MM.1S (cell line): Measurements from ENCODE around the gene MON2.

Experiments
- DNase-seq: peaks from one replicate; pipeline ENCODE4 v3.0.0-alpha.2; 2015
- H2AFZ ChIP-seq: fragments of 300-600 bp; sonication (generic); 2 replicates; pipeline ENCODE4 v1.6.0; 2016; ENCODE audit warnings: antibody characterized with exemption, low read length
- H3F3A ChIP-seq: fragments of 300-600 bp; sonication (generic); 2 replicates; pipeline ENCODE4 v1.6.1; 2016; ENCODE audit warnings: mild to moderate bottlenecking, antibody characterized with exemption, low read length, moderate library complexity, mixed read lengths; ENCODE audit not compliant: insufficient read depth
- H3K27ac ChIP-seq: fragments of 300-600 bp; sonication (generic); 2 replicates; pipeline ENCODE4 v1.5.1; 2016; ENCODE audit warnings: mild to moderate bottlenecking, low read length
- H3K27me3 ChIP-seq: fragments of 300-600 bp; sonication (generic); replicated peaks from 2 replicates; pipeline ENCODE4 v1.6.0; 2016; ENCODE audit warnings: low read length; ENCODE audit not compliant: insufficient read depth
- H3K36me3 ChIP-seq: fragments of 300-600 bp; sonication (generic); replicated peaks from 2 replicates; pipeline ENCODE4 v1.6.1; 2016; ENCODE audit warnings: mild to moderate bottlenecking, low read length, mixed read lengths; ENCODE audit not compliant: insufficient read depth
- H3K4me1 ChIP-seq: fragments of 300-600 bp; sonication (generic); 2 replicates; pipeline ENCODE4 v1.6.1; 2016; ENCODE audit warnings: low read length, mixed read lengths
- H3K4me2 ChIP-seq: fragments of 300-600 bp; sonication (generic); 2 replicates; pipeline ENCODE4 v1.6.0; 2016; ENCODE audit warnings: low read depth, low read length
- H3K4me3 ChIP-seq: fragments of 300-600 bp; sonication (generic); 2 replicates; pipeline ENCODE4 v1.5.1; 2016; ENCODE audit warnings: low read length, mixed read lengths
- H3K79me2 ChIP-seq: fragments of 300-600 bp; sonication (generic); 2 replicates; pipeline ENCODE4 v1.6.1; 2016; ENCODE audit warnings: mixed run types, low read length, mixed read lengths
- H3K9ac ChIP-seq: fragments of 300-600 bp; sonication (generic); 2 replicates; pipeline ENCODE4 v1.6.1; 2016; ENCODE audit warnings: low read length, mixed read lengths
- H3K9me2 ChIP-seq: fragments of 300-600 bp; sonication (generic); replicated peaks from 2 replicates; pipeline ENCODE4 v1.6.1; 2016; ENCODE audit warnings: mild to moderate bottlenecking, low read length, mixed read lengths; ENCODE audit not compliant: insufficient read depth
- H3K9me3 ChIP-seq: fragments of 300-600 bp; sonication (generic); replicated peaks from 2 replicates; pipeline ENCODE4 v1.6.1; 2016; ENCODE audit warnings: mild to moderate bottlenecking, low read length, mixed read lengths; ENCODE audit not compliant: insufficient read depth
- H4K20me1 ChIP-seq: fragments of 300-600 bp; sonication (generic); 2 replicates; pipeline ENCODE4 v1.6.1; 2016; ENCODE audit warnings: mild to moderate bottlenecking, low read length, moderate library complexity, mixed read lengths; ENCODE audit not compliant: insufficient read depth
- CTCF ChIP-seq: fragments of 300-600 bp; sonication (generic); IDR thresholded peaks from 2 replicates; pipeline ENCODE4 v1.5.1; 2016; ENCODE audit warnings: antibody characterized with exemption, low read length, mixed read lengths
- EZH2 ChIP-seq: fragments of 300-600 bp; sonication (generic); optimal IDR thresholded peaks from 2 replicates; pipeline ENCODE3; 2017; ENCODE audit warnings: low read depth, mild to moderate bottlenecking, antibody characterized with exemption, low read length, mixed read lengths
- EZH2phosphoT487 ChIP-seq: fragments of 300-600 bp; sonication (generic); IDR thresholded peaks from 2 replicates; pipeline ENCODE4 v1.6.1; 2018; ENCODE audit warnings: antibody characterized with exemption, low read length

MON2 gene

DNA sequence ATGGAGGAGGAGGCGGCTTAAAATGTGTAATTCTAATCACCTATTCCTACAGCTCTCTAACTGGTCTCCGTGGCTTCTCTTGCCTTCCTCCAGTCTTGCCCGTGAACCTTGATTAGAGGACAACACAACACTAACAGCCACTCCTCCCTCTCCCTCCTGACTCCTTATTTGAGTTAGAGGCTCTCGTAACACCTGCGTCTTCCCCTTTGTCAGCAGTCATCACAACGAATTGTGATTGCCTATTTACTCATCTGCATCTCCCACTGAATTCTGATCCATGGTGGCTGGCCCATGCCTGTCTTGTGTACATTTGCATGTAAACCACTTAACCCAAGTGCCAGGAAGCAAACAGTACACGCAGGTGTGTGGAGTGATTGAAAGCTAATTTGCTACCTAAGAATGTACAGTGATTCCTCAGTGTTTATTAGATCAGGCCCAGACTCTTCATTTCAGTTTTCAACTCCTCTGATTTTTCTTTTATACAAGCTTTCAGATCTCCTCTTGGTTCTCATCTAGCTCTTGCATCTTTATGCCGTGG lies 154.5 kb downstream of the MON2 start:
- DNase-seq: no peak
- no peaks in the 10 kb centered on the region for H3K9me2 ChIP-seq

DNA sequence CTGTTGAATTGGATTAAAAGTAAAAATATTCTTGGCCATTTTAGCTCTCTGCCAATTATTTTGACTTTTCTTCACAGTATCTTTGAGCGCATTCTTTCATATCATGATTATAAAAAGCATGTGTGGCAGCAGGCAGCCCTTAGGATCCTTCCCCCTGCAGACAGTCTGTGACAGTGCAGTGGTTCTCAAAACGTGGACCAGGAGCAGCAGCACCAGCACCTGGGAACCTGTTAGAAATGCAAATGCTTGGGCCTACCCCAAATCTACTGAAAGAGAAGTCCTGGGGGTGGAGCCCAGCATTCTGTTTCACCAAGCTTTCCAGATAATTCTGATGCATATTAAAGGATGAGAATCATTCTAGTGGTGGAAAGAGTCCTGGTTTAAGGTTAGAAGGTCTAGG lies 155.6 kb downstream of the MON2 start:
- H3K79me2 ChIP-seq: no peaks in the 10 kb centered on the region
- no peaks in the 10 kb centered on the region for H3K36me3 ChIP-seq
- H3K9ac ChIP-seq: no peak overlapping the region
- TF ChIP-seq EZH2phosphoT487 (no peak), EZH2 (no peak), CTCF (no peak)
- H3K4me3 ChIP-seq: no peak overlapping the region
- H3K9me3 ChIP-seq: no peaks in the 10 kb centered on the region
- DNase-seq: no peak
- no peaks in the 10 kb centered on the region for H3K9me2 ChIP-seq
- H3K27ac ChIP-seq: no peak overlapping the region
- H4K20me1 ChIP-seq: no peaks in the 10 kb centered on the region
- H3K4me1 ChIP-seq: no peaks in the 10 kb centered on the region
- H3K4me2 ChIP-seq: no peak overlapping the region
- H3F3A ChIP-seq: no peaks in the 10 kb centered on the region
- no peaks in the 10 kb centered on the region for H3K27me3 ChIP-seq
- no peak overlapping the region for H2AFZ ChIP-seq

More for the DNA sequence above, 154.5 kb downstream of the MON2 start:
- no peak overlapping the region for H2AFZ ChIP-seq
- no peak overlapping the region for H3K4me2 ChIP-seq
- no peak for TF ChIP-seq EZH2
- no peaks in the 10 kb centered on the region for H3K79me2 ChIP-seq
- H3K4me3 ChIP-seq: no peak overlapping the region
- H3K27me3 ChIP-seq: no peaks in the 10 kb centered on the region
- H3F3A ChIP-seq: no peaks in the 10 kb centered on the region
- no peak overlapping the region for H3K27ac ChIP-seq
- H4K20me1 ChIP-seq: no peaks in the 10 kb centered on the region
- H3K9me3 ChIP-seq: no peaks in the 10 kb centered on the region
- no peaks in the 10 kb centered on the region for H3K36me3 ChIP-seq
- no peaks in the 10 kb centered on the region for H3K4me1 ChIP-seq
- no peak overlapping the region for H3K9ac ChIP-seq

- no peaks in the 10 kb centered on the region for H3K9me2 ChIP-seq
- H3K9me3 ChIP-seq: no peaks in the 10 kb centered on the region
- H3K27me3 ChIP-seq: no peaks in the 10 kb centered on the region
- TF ChIP-seq EZH2phosphoT487 (no peak), CTCF (no peak), EZH2 (no peak)
- no peak for DNase-seq
- no peaks in the 10 kb centered on the region for H3K36me3 ChIP-seq
- no peak overlapping the region for H3K4me3 ChIP-seq
- no peaks in the 10 kb centered on the region for H3K79me2 ChIP-seq
- H3K9ac ChIP-seq: no peak overlapping the region
- H2AFZ ChIP-seq: no peak overlapping the region
- H3F3A ChIP-seq: no peaks in the 10 kb centered on the region
- H3K4me2 ChIP-seq: no peak overlapping the region
- no peaks in the 10 kb centered on the region for H4K20me1 ChIP-seq
- H3K4me1 ChIP-seq: no peaks in the 10 kb centered on the region
- H3K27ac ChIP-seq: no peak overlapping the region
Observed at GRCh38 chr12:62625228-62625627, 158.6 kb downstream of the MON2 start.

DNA sequence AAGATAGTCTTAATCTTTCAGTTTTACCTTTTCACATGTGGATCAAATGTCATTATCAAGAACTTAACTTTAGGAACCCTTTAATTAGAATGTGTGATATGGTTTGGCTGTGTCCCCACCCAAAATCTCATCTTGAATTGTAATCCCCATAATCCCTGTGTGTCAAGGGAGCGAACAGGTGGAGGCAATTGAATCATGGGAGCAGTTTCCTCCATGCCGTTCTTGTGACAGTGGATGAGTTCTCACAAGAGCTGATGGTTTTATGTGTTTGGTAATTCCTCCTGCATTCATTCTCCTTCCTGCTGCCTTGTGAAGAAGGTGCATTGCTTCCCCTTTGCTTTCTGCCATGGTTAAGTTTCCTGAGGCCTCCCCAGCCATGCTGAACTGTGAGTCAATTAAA lies 160.6 kb downstream of the MON2 start:
- H3F3A ChIP-seq: no peaks in the 10 kb centered on the region
- H3K4me3 ChIP-seq: no peak overlapping the region
- no peaks in the 10 kb centered on the region for H3K9me2 ChIP-seq
- H3K27ac ChIP-seq: no peak overlapping the region
- TF ChIP-seq CTCF (no peak), EZH2 (no peak), EZH2phosphoT487 (no peak)
- no peak overlapping the region for H2AFZ ChIP-seq
- no peaks in the 10 kb centered on the region for H3K9me3 ChIP-seq
- no peak for DNase-seq
- no peaks in the 10 kb centered on the region for H3K79me2 ChIP-seq
- no peaks in the 10 kb centered on the region for H3K27me3 ChIP-seq
- H4K20me1 ChIP-seq: no peaks in the 10 kb centered on the region
- H3K9ac ChIP-seq: no peak overlapping the region
- H3K4me1 ChIP-seq: no peaks in the 10 kb centered on the region
- no peaks in the 10 kb centered on the region for H3K36me3 ChIP-seq
- no peak overlapping the region for H3K4me2 ChIP-seq
